BE2C (cell line): Measurements from ENCODE around the gene PREX1.
A peak's percentile ranks its signal among the peaks of the same experiment; 100 is the strongest.

Experiments
- DNase-seq: peaks from one replicate; pipeline ENCODE4 v3.0.0-alpha.2; 2020
- H3K27me3 ChIP-seq: fragments of 250-450 bp; sonication (Bioruptor Pico); 2 replicates; pipeline ENCODE4 v1.5.1; 2020; ENCODE audit warnings: mild to moderate bottlenecking
- H3K36me3 ChIP-seq: fragments of 250-450 bp; sonication (Bioruptor Pico); 2 replicates; pipeline ENCODE4 v1.5.1; 2020; ENCODE audit warnings: mild to moderate bottlenecking
- H3K4me1 ChIP-seq: fragments of 250-450 bp; sonication (Bioruptor Pico); 2 replicates; pipeline ENCODE4 v1.5.1; 2020
- H3K4me3 ChIP-seq: 2 replicates; pipeline ENCODE4 v1.5.1; 2011; ENCODE audit warnings: low read depth, low read length
- H3K9me3 ChIP-seq: fragments of 250-450 bp; sonication (Bioruptor Pico); 2 replicates; pipeline ENCODE4 v1.5.1; 2020
- CTCF ChIP-seq: IDR thresholded peaks from 2 replicates; pipeline ENCODE4 v1.5.1; 2012; ENCODE audit warnings: mild to moderate bottlenecking, low read depth, low read length

PREX1 gene

DNA sequence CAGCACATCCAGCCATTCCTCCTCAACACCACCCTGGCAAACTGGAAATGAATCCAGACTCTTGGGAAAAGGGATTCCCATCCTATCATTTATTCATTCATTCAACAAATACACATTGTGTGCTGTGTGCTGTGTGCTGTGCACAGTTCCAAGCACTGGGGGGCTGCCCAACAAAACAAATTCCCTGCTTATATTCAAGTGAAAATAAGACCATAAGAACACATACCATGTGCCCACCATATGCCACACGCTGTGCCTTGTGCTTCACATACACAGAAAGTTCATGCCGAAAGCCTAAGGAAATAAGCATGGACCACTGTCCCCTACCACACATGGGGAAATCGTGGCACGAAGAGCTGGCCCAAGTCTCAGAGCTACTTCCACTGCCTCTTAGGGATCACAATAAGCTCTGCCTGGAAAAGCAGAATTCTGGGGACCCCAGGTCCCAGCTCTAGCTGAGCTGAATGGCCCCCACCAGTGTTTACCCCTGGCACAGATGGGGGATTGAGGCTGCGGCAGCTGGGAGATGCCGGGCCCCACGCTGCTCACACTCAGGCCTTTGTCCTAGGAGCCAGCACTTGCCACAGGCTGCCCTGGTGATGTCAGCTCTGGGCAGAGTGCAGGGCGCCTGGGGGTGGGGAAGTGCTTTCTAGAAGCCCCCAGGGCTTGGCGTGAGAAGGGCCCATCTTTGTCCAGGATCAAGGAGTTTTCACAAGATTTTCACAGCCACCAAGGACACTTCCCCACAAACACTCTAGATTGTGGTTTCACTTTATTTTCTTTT lies 99.6 kb downstream of the PREX1 start:
- no peaks in the 10 kb centered on the region for H3K9me3 ChIP-seq
- no peaks in the 10 kb centered on the region for H3K27me3 ChIP-seq
- TF ChIP-seq CTCF = no peak
- no peak overlapping the region for H3K4me3 ChIP-seq
- H3K4me1 ChIP-seq = 0 out of 2 replicates have a peak, but pooled peaks cover 9% of the 10 kb centered on the region
- no peak for DNase-seq
- H3K36me3 ChIP-seq = no peaks in the 10 kb centered on the region

DNA sequence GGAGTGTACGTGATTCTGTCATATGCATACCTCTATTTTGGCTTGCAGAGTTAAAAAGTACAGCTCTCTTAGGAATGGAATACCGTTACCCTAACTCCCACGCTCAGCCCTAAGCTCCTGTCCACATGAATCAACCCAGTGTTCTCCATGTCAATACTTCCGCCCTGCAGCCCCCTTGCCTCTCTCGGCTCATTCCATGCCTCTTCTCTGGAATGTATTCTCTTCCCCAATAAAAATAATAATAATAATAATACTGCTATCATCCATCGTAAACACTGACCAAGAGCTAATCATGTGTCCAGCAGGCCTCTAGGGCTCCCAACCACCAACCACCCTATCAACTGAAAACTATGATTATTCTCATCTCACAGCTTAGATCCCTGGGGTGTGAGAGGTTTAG lies 100.6 kb downstream of the PREX1 start:
- Histone ChIP-seq H3K36me3 (no peaks in the 10 kb centered on the region), H3K4me1 (0 out of 2 replicates have a peak, but pooled peaks cover 5% of the 10 kb centered on the region)

DNA sequence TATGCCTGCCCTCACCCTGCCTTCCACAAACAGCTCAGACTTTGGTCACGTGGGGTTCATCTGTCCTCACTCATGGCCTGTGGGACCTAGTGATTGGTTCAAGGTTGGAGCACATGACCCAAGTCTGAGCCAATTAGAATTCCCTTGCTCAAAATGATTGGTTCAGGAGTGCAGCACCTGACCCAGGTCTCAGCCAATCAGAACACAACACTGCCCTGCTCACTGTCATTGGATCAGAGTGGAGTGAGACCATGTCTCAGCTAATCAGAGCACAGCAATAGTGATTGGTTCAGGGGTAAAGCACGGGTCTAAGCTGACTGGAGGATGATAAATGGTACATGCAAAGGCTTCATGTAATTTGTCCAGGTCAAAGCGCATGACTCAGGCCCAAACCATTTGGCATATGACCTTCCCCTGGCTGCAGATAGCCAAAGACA lies 102.2 kb downstream of the PREX1 start:
- no peak for TF ChIP-seq CTCF
- Histone ChIP-seq H3K27me3 (no peaks in the 10 kb centered on the region), H3K4me1 (no peaks in the 10 kb centered on the region), H3K36me3 (no peaks in the 10 kb centered on the region), H3K9me3 (no peaks in the 10 kb centered on the region), H3K4me3 (no peak overlapping the region)
- DNase-seq = peak; percentile 41

More for the DNA sequence above, 100.6 kb downstream of the PREX1 start:
- Histone ChIP-seq H3K27me3 (no peaks in the 10 kb centered on the region), H3K9me3 (no peaks in the 10 kb centered on the region), H3K4me3 (no peak overlapping the region)
- no peak for TF ChIP-seq CTCF
- no peak for DNase-seq

GRCh38 chr20:48724891-48725554 lies 102.8 kb downstream of the PREX1 start:
- no peaks in the 10 kb centered on the region for H3K4me1 ChIP-seq
- H3K36me3 ChIP-seq = no peaks in the 10 kb centered on the region
- H3K4me3 ChIP-seq = no peak overlapping the region
- no peak for TF ChIP-seq CTCF
- no peaks in the 10 kb centered on the region for H3K27me3 ChIP-seq
- H3K9me3 ChIP-seq = no peaks in the 10 kb centered on the region
- DNase-seq = no peak

- no peak for DNase-seq
- TF ChIP-seq CTCF = no peak
- Histone ChIP-seq H3K27me3 (no peaks in the 10 kb centered on the region), H3K36me3 (no peaks in the 10 kb centered on the region), H3K9me3 (no peaks in the 10 kb centered on the region), H3K4me3 (no peak overlapping the region), H3K4me1 (no peaks in the 10 kb centered on the region)
Measured at GRCh38 chr20:48724382-48724781, 103.4 kb downstream of the PREX1 start.
